Adrenal gland (tissue), 5 donors: Measurements from ENCODE around the gene EXOC6B.

Source experiments
- CTCF ChIP-seq, 6 experiments: fragments of 450-650 bp in 4 of 6; fragments of 200-600 bp in 2 of 6; sonication (generic) in 1 of 6; IDR thresholded peaks; 1 replicate in 5 of 6; 2 replicates in 1 of 6; pipeline versions ENCODE4 v1.5.1 to v1.8.0; 2016 to 2021; ENCODE audit warnings: antibody characterized with exemption in 6 of 6, mild to moderate bottlenecking in 2 of 6, moderate library complexity in 1 of 6
- POLR2A ChIP-seq, 2 donors: fragments of 450-650 bp; IDR thresholded peaks; one replicate each; pipeline ENCODE4 v1.6.1; 2017; ENCODE audit warnings: antibody characterized with exemption in 2 of 2, mild to moderate bottlenecking in 2 of 2, moderate library complexity in 1 of 2
- donor health status: DM: no; HTN: no; CAD: no.

DNA sequence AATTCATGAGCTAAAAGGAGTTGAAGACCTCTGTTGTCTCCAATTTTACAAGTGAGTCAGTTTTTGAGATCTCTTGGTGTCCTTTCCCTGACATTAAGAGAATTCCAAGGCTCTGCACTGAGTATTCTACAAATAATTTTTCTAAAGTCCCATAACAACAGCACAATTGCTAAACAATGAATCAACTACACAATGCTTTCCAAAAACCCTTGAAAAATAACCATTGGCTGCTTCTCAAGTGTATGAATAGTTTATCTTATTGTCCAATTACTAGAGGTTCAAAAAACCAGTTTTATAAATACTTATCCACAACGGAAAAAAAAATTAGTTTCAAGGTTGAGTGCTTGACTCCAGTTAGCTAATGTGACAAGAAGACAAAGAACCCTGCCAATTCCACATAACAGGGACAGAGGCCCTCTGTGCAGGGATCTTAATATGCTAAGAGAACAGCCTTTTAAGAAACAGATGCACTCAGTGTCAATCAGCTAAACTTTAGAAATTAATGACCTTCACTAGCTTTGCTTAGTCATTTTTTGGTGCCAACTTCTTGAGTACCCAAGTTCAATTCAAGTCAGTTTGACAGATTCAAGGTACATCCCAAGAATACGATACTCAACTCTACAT, 411.6 kb downstream of the EXOC6B start:
- no peak for TF ChIP-seq POLR2A (IDR thresholded peaks at IDR 0.05)
- TF ChIP-seq CTCF (IDR thresholded peaks at IDR 0.05) = no peak
